Vagina (tissue), 2 donors: Measurements from ENCODE around the gene ARFGAP3. TPM values are rescaled to one million over a fixed set of nuclear protein-coding genes. Genes with fewer than 3 reads are reported as not detected.

Source experiments
- DNase-seq, 2 donors: peaks; one replicate each; pipeline ENCODE4 v3.0.0-alpha.2; 2017; ENCODE audit errors: extremely low spot score in 2 of 2
- H3K27ac ChIP-seq: fragments of 200-600 bp; sonication (generic); one replicate; pipeline ENCODE4 v1.5.1; 2019
- H3K27me3 ChIP-seq: fragments of 200-600 bp; sonication (generic); one replicate; pipeline ENCODE4 v1.5.1; 2019
- H3K36me3 ChIP-seq, 2 donors: fragments of 200-600 bp; sonication (generic); one replicate each; pipeline ENCODE4 v1.5.1; 2017 to 2019
- H3K4me1 ChIP-seq: fragments of 200-600 bp; sonication (generic); one replicate; pipeline ENCODE4 v1.5.1; 2019
- H3K4me3 ChIP-seq, 2 donors: fragments of 200-600 bp; sonication (generic); 1 replicate in 1 of 2; 2 replicates in 1 of 2; pipeline ENCODE4 v1.5.1; 2016 to 2019
- H3K9me3 ChIP-seq: fragments of 200-600 bp; sonication (generic); one replicate; pipeline ENCODE4 v1.5.1; 2019
- CTCF ChIP-seq, 3 experiments: fragments of 450-650 bp in 2 of 3; fragments of 200-600 bp in 1 of 3; sonication (generic) in 1 of 3; IDR thresholded peaks; one replicate each; pipeline ENCODE4 v1.5.1; 2017 to 2019; ENCODE audit warnings: antibody characterized with exemption in 3 of 3, mild to moderate bottlenecking in 2 of 3, moderate library complexity in 2 of 3
- POLR2A ChIP-seq, 2 donors: fragments of 450-650 bp; IDR thresholded peaks; one replicate each; pipeline ENCODE4 v1.6.1; 2017; ENCODE audit warnings: antibody characterized with exemption in 2 of 2, mild to moderate bottlenecking in 2 of 2, moderate library complexity in 2 of 2
- POLR2AphosphoS5 ChIP-seq, 2 donors: sonication (generic); formaldehyde crosslinking; IDR thresholded peaks; one replicate each; pipeline ENCODE4 v1.9.0; 2017; ENCODE audit warnings: antibody characterized with exemption in 2 of 2, mild to moderate bottlenecking in 2 of 2, low read depth in 1 of 2; ENCODE audit not compliant: insufficient read depth in 1 of 2
- intact Hi-C: fragments of 100-400 bp; cut with DNase I; formaldehyde crosslinking; loops from one replicate; pipeline ENCODE4 v1.15.1; 2023
- total RNA-seq: library from RNA; depleted of rRNA; stranded (reverse); fragments of >200 nt; gene quantifications from one replicate; pipeline ENCODE4 v1.2.3, GENCODE V29; 2016

Gene ARFGAP3
- total RNA-seq, 1 donor from 2014 or later: 28.0 TPM

- intact Hi-C loops: no loop called here
- H3K36me3 ChIP-seq: peaks cover 3 to 77% of the 10 kb centered on the region in 2 donors
- H3K9me3 ChIP-seq: no peaks in the 10 kb centered on the region
- TF ChIP-seq POLR2AphosphoS5 (IDR thresholded peaks at IDR 0.05; ENCODE audit: insufficient read depth in 1 of 2, low read depth in 1 of 2) (no peak), CTCF (IDR thresholded peaks at IDR 0.05) (no peak), POLR2A (IDR thresholded peaks at IDR 0.05) (no peak)
- H3K4me3 ChIP-seq: no peak overlapping the region
- DNase-seq: no peak
- H3K27ac ChIP-seq: no peak overlapping the region
- H3K27me3 ChIP-seq: no peaks in the 10 kb centered on the region
- no peaks in the 10 kb centered on the region for H3K4me1 ChIP-seq
Observed at GRCh38 chr22:42880815-42881214, 23.7 kb upstream of the ARFGAP3 start.

GRCh38 chr22:42879371-42880021, 22.4 kb upstream of the ARFGAP3 start:
- no peaks in the 10 kb centered on the region for H3K27me3 ChIP-seq
- H3K4me1 ChIP-seq: no peaks in the 10 kb centered on the region
- intact Hi-C loops: no loop called here
- no peak for TF ChIP-seq POLR2AphosphoS5 (IDR thresholded peaks at IDR 0.05; ENCODE audit: insufficient read depth in 1 of 2, low read depth in 1 of 2)
- no peak for TF ChIP-seq POLR2A (IDR thresholded peaks at IDR 0.05)
- no peak for TF ChIP-seq CTCF (IDR thresholded peaks at IDR 0.05)
- peaks cover 3 to 76% of the 10 kb centered on the region in 2 donors for H3K36me3 ChIP-seq
- H3K27ac ChIP-seq: no peak overlapping the region
- H3K9me3 ChIP-seq: no peaks in the 10 kb centered on the region
- DNase-seq: no peak
- H3K4me3 ChIP-seq: no peak overlapping the region

- no peak for DNase-seq
- H3K4me1 ChIP-seq: no peaks in the 10 kb centered on the region
- no peak for TF ChIP-seq POLR2A (IDR thresholded peaks at IDR 0.05)
- no peak for TF ChIP-seq POLR2AphosphoS5 (IDR thresholded peaks at IDR 0.05; ENCODE audit: insufficient read depth in 1 of 2, low read depth in 1 of 2)
- TF ChIP-seq CTCF (IDR thresholded peaks at IDR 0.05): no peak
- H3K27ac ChIP-seq: no peak overlapping the region
- intact Hi-C loops: no loop called here
- H3K4me3 ChIP-seq: no peak overlapping the region
- H3K27me3 ChIP-seq: no peaks in the 10 kb centered on the region
- peaks cover 3 to 69% of the 10 kb centered on the region in 2 donors for H3K36me3 ChIP-seq
- H3K9me3 ChIP-seq: no peaks in the 10 kb centered on the region
Observed at GRCh38 chr22:42878561-42879305, 21.7 kb upstream of the ARFGAP3 start.

GRCh38 chr22:42877597-42878340, 20.7 kb upstream of the ARFGAP3 start:
- H3K4me3 ChIP-seq: no peak overlapping the region
- TF ChIP-seq POLR2AphosphoS5 (IDR thresholded peaks at IDR 0.05; ENCODE audit: insufficient read depth in 1 of 2, low read depth in 1 of 2) (no peak), CTCF (IDR thresholded peaks at IDR 0.05) (no peak), POLR2A (IDR thresholded peaks at IDR 0.05) (no peak)
- peaks cover 3 to 62% of the 10 kb centered on the region in 2 donors for H3K36me3 ChIP-seq
- H3K27me3 ChIP-seq: no peaks in the 10 kb centered on the region
- no peaks in the 10 kb centered on the region for H3K9me3 ChIP-seq
- H3K27ac ChIP-seq: no peak overlapping the region
- intact Hi-C loops: no loop called here
- H3K4me1 ChIP-seq: no peaks in the 10 kb centered on the region
- DNase-seq: no peak
